A549 (cell line): Measurements from ENCODE around the gene ST14. TPM values are rescaled to one million over a fixed set of nuclear protein-coding genes. Genes with fewer than 3 reads are reported as not detected.

Experiments used
- ATAC-seq, 2 experiments: fragments of 200-7000 bp in 1 of 2; fragments of >200 bp in 1 of 2; cut with Nextera tagmentation in 1 of 2; cut with Tn5 transposase in 1 of 2; 3 replicates each; pipeline versions ENCODE4 v1.8.0 to v1.9.1; 2018 to 2020; ENCODE audit warnings: mild to moderate bottlenecking in 1 of 2, moderate library complexity in 1 of 2
- CTCF ChIA-PET: fragments of 300-600 bp; sonication (Branson Sonifier 250); formaldehyde crosslinking; extraction: SDS; loops from one replicate; lab custom pipeline; 2021; ENCODE audit warnings: antibody characterized with exemption, inconsistent platforms; lab: Yijun Ruan, JAX
- POLR2A ChIA-PET: fragments of 350-600 bp; formaldehyde crosslinking; extraction: SDS; loops from one replicate; lab custom pipeline; 2021; ENCODE audit warnings: antibody characterized with exemption, inconsistent platforms; lab: Yijun Ruan, JAX
- DNase-seq, 2 experiments: peaks; one replicate each; pipeline versions ENCODE4 v3.0.0 to v3.0.0-alpha.2; 2011 to 2016; ENCODE audit warnings: low read depth in 1 of 2, low spot score in 1 of 2
- FAIRE-seq: peaks from 2 replicates; lab custom pipeline; 2011; peaks lifted over from hg19 to GRCh38; lab: Jason Lieb, UNC
- H3K27ac ChIP-seq, 2 experiments: fragments of >200 bp; sonication (Bioruptor Twin); formaldehyde crosslinking; 3 replicates each; pipeline ENCODE4 v1.5.1; 2016 to 2017
- H3K4me1 ChIP-seq: fragments of >200 bp; sonication (Bioruptor Twin); formaldehyde crosslinking; 3 replicates; pipeline ENCODE4 v1.6.1; 2016
- H3K4me2 ChIP-seq: fragments of >200 bp; sonication (Bioruptor Twin); formaldehyde crosslinking; 3 replicates; pipeline ENCODE4 v1.6.1; 2016
- H3K4me3 ChIP-seq: fragments of >200 bp; sonication (Bioruptor Twin); formaldehyde crosslinking; 3 replicates; pipeline ENCODE4 v1.5.1; 2016
- H3K9me3 ChIP-seq: fragments of >200 bp; sonication (Bioruptor Twin); formaldehyde crosslinking; 3 replicates; pipeline ENCODE4 v1.6.1; 2016
- ATOH8 ChIP-seq: fragments of 250-450 bp; sonication (Bioruptor Pico); IDR thresholded peaks from 2 replicates; pipeline ENCODE4 v1.5.0; 2020; ENCODE audit warnings: low read depth, mild to moderate bottlenecking, moderate library complexity
- CHD4 ChIP-seq: fragments of 200-600 bp; sonication (generic); IDR thresholded peaks from 2 replicates; pipeline ENCODE4 v1.6.1; 2016; ENCODE audit warnings: antibody characterized with exemption, mild to moderate bottlenecking, borderline replicate concordance
- ELK1 ChIP-seq: fragments of 150-350 bp; IDR thresholded peaks from 2 replicates; pipeline ENCODE4 v1.6.1; 2014; ENCODE audit warnings: low read depth, mild to moderate bottlenecking, low read length
- FOSL2 ChIP-seq, 2 experiments: fragments of 450-650 bp in 1 of 2; fragments of >200 bp in 1 of 2; sonication (Bioruptor Twin) in 1 of 2; formaldehyde crosslinking; IDR thresholded peaks; 2 replicates each; pipeline versions ENCODE4 v1.5.0 to v1.6.1; 2016 to 2020; ENCODE audit warnings: mild to moderate bottlenecking in 1 of 2, moderate library complexity in 1 of 2
- GATA3 ChIP-seq: IDR thresholded peaks from 2 replicates; pipeline ENCODE4 v1.6.1; 2012; ENCODE audit warnings: borderline replicate concordance
- HDAC2 ChIP-seq: fragments of 200-600 bp; sonication (generic); IDR thresholded peaks from 2 replicates; pipeline ENCODE4 v1.6.1; 2016
- HOXB5 ChIP-seq: fragments of 250-450 bp; sonication (Bioruptor Pico); IDR thresholded peaks from 2 replicates; pipeline ENCODE4 v1.5.0; 2020; ENCODE audit warnings: mild to moderate bottlenecking, moderate library complexity
- JUNB ChIP-seq: fragments of >200 bp; sonication (Bioruptor Twin); formaldehyde crosslinking; IDR thresholded peaks from 2 replicates; pipeline ENCODE4 v1.6.1; 2016
- MAZ ChIP-seq: fragments of 150-350 bp; IDR thresholded peaks from 2 replicates; pipeline ENCODE4 v1.6.1; 2014; ENCODE audit warnings: antibody characterized with exemption, low read depth, low read length, borderline replicate concordance
- TP53 ChIP-seq: fragments of 250-450 bp; sonication (Bioruptor Pico); IDR thresholded peaks from 2 replicates; pipeline ENCODE4 v1.5.0; 2021; ENCODE audit warnings: mild to moderate bottlenecking, moderate library complexity
- WGBS: methylation state at CpG from one replicate; pipeline ENCODE4 v1.1.6; 2017; ENCODE audit errors: missing lambda C conversion rate; 5-methylcytosine and 5-hydroxymethylcytosine counted together
- polyA minus RNA-seq: library from RNA; depleted of rRNA, polyadenylated mRNA; stranded (reverse); fragments of >200 nt; gene quantifications from 2 replicates; pipeline ENCODE4 v1.2.3, GENCODE V29; 2011; rRNA and poly(A)+ RNA removed
- polyA plus RNA-seq, 4 experiments: library from polyadenylated mRNA; depleted of rRNA in 3 of 4; stranded (reverse); fragments of >200 nt; fragmentation: RNase III in 1 of 4; extraction: RNeasy Plus Mini Kit Qiagen cat#74134 plus additional on column Dnase treatment in 1 of 4; gene quantifications; 2 replicates in 3 of 4; 3 replicates in 1 of 4; pipeline ENCODE4 v1.2.3, GENCODE V29; 2011 to 2017
- TF ChIP-seq, protein P1 (sequence below): fragments of 200-600 bp; sonication (generic); IDR thresholded peaks from 2 replicates; pipeline ENCODE4 v1.6.1; 2016; ENCODE audit warnings: antibody characterized with exemption, mild to moderate bottlenecking, moderate library complexity
- TF ChIP-seq, protein P2 (sequence below): fragments of >200 bp; sonication (Bioruptor Twin); formaldehyde crosslinking; IDR thresholded peaks from 2 replicates; pipeline ENCODE4 v1.6.1; 2016

ST14 gene
- polyA plus RNA-seq (2011; rRNA removed) (0.17 TPM in 2 replicates), polyA plus RNA-seq (2017; fragmentation: RNase III; extraction: RNeasy Plus Mini Kit Qiagen cat#74134 plus additional on column Dnase treatment) (0.04 to 0.09 TPM (median 0.05 TPM) in 3 replicates), polyA minus RNA-seq (0.04 TPM in 1 of 2 replicates, not detected in the other)
- polyA plus RNA-seq (2012; cell fraction: cytosol; rRNA removed) = 0.05 and 0.06 TPM in 2 replicates
- 0.14 and 0.28 TPM in 2 replicates for polyA plus RNA-seq (2012; cell fraction: nucleus; rRNA removed)

DNA sequence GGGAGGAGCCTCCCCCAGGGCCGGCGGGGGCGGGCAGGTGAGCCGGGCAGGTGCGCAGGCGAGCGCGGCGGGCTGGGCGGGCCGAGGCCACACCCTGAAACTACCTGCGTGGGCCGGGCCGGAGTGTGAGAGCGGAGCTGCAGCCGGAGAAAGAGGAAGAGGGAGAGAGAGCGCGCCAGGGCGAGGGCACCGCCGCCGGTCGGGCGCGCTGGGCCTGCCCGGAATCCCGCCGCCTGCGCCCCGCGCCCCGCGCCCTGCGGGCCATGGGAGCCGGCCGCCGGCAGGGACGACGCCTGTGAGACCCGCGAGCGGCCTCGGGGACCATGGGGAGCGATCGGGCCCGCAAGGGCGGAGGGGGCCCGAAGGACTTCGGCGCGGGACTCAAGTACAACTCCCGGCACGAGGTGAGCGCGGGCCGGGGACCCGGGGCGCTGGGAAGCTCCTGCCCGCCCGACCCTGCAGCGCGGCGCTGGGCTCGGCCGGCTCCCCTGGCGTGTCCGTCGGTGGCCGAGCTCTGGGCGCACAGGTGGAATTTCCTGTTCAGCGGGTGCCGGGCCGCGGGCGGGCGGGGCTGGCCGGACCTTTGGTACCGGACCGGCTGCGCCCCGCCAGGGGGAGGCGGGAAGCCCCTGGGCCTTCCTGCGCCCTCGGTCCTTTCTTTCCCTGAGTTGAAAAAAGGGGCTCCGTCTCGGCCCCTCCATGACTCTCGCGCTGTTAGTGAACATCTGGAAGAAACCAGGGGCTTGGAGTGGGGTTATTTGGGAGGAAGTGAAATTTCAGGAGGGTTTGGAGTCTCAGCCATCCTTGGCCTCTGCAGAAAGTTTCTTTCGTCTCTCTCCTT is at the start of gene ST14:
TSS of gene ST14 (plus strand) at position 126 of the 841 bp plus-strand sequence. CDS start at position 324, 198 bp downstream.
- 93% methylated on average over 66 of the region's 89 CpGs for WGBS
- no peak for FAIRE-seq
- TF ChIP-seq MAZ (no peak), ELK1 (no peak), CHD4 (no peak), GATA3 (no peak), HOXB5 (no peak), JUNB (no peak), FOSL2 (IDR thresholded peaks at IDR 0.05) (no peak), FOSL2 (CRISPR knock-in tag; IDR thresholded peaks at IDR 0.05) (no peak), TP53 (no peak), HDAC2 (no peak)
- TF ChIP-seq, protein P1, sequence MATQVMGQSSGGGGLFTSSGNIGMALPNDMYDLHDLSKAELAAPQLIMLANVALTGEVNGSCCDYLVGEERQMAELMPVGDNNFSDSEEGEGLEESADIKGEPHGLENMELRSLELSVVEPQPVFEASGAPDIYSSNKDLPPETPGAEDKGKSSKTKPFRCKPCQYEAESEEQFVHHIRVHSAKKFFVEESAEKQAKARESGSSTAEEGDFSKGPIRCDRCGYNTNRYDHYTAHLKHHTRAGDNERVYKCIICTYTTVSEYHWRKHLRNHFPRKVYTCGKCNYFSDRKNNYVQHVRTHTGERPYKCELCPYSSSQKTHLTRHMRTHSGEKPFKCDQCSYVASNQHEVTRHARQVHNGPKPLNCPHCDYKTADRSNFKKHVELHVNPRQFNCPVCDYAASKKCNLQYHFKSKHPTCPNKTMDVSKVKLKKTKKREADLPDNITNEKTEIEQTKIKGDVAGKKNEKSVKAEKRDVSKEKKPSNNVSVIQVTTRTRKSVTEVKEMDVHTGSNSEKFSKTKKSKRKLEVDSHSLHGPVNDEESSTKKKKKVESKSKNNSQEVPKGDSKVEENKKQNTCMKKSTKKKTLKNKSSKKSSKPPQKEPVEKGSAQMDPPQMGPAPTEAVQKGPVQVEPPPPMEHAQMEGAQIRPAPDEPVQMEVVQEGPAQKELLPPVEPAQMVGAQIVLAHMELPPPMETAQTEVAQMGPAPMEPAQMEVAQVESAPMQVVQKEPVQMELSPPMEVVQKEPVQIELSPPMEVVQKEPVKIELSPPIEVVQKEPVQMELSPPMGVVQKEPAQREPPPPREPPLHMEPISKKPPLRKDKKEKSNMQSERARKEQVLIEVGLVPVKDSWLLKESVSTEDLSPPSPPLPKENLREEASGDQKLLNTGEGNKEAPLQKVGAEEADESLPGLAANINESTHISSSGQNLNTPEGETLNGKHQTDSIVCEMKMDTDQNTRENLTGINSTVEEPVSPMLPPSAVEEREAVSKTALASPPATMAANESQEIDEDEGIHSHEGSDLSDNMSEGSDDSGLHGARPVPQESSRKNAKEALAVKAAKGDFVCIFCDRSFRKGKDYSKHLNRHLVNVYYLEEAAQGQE = no peak
- TF ChIP-seq, protein P2, sequence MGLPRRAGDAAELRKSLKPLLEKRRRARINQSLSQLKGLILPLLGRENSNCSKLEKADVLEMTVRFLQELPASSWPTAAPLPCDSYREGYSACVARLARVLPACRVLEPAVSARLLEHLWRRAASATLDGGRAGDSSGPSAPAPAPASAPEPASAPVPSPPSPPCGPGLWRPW = no peak
- TF ChIP-seq, all 56 proteins: peak for 0
- Histone ChIP-seq H3K4me2 (no peak within 1 kb of the TSS), H3K27ac (no peak within 1 kb of the TSS), H3K9me3 (no peaks in the 10 kb centered on the region), H3K4me3 (no peak within 1 kb of the TSS), H3K4me1 (peaks cover 19% of the 10 kb centered on the region)
- ATAC-seq (no peak), DNase-seq (no peak)
- CTCF ChIA-PET = no interaction called here
- POLR2A ChIA-PET = no interaction called here

GRCh38 chr11:130110339-130111108 is 49.1 kb upstream of the ST14 start:
- CTCF ChIA-PET = interaction anchor here (0.6 kb wide), 1 partner anchor 26 kb away, joined by 4 read pairs; no protein-coding TSS in a partner anchor
- H3K27ac ChIP-seq = no peak overlapping the region
- no peak for TF ChIP-seq ATOH8 (CRISPR knock-in tag)
- DNase-seq (no peak), FAIRE-seq (no peak), ATAC-seq (no peak)
- H3K4me1 ChIP-seq = peaks cover 11% of the 10 kb centered on the region
- POLR2A ChIA-PET = no interaction called here
- no peak overlapping the region for H3K4me2 ChIP-seq
- WGBS = 85% methylated on average over 7 of the region's 7 CpGs
- H3K4me3 ChIP-seq = no peak overlapping the region
- H3K9me3 ChIP-seq = no peaks in the 10 kb centered on the region
